ENCODE data around the gene FOXI2.

GRCh38 chr10:127774766-127775559, 38.0 kb downstream of the FOXI2 start:
- TF ChIP-seq CTCF (IDR thresholded peaks at IDR 0.05) (no peak), EZH2phosphoT487 (IDR thresholded peaks at IDR 0.05) (no peak), EZH2 (IDR thresholded peaks at IDR 0.05) (no peak)

Measured in neural progenitor cell (in vitro differentiated cells).